HG02571 (cell line): ENCODE results near the gene WDR70.
"Not testable (repeated sequence)": the region's sequence is repeated elsewhere in the genome, so short reads cannot be mapped to it uniquely, and the experiment has no call there.

Source experiments
- ATAC-seq: cut with Tn5 transposase; IDR thresholded peaks from one replicate; pipeline ENCODE4 v1.9.1; 2021; ENCODE audit warnings: mild to moderate bottlenecking, moderate library complexity; ENCODE audit not compliant: unreplicated experiment

Gene WDR70

GRCh38 chr5:37786862-37787519 is 407.9 kb downstream of the WDR70 start:
- no peak for ATAC-seq

DNA sequence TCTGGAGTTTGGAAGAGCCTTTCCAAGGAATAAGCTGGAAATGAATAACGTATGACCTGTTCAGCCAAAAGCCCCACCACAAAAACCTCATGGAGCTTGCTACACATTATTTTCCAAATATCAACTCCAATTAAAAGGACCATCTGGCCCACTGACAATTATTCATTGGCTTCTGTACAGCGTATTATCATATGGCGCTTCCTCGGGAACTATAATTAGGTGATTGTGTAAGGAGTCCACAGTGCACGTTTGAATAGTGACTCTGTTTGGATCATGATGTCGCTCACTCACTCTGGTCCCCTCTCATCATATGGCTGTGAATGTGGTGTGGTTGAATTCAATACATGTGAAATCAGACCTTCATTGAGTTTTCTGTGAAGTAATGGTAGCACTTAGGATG is 408.6 kb downstream of the WDR70 start:
- ATAC-seq, result no peak

DNA sequence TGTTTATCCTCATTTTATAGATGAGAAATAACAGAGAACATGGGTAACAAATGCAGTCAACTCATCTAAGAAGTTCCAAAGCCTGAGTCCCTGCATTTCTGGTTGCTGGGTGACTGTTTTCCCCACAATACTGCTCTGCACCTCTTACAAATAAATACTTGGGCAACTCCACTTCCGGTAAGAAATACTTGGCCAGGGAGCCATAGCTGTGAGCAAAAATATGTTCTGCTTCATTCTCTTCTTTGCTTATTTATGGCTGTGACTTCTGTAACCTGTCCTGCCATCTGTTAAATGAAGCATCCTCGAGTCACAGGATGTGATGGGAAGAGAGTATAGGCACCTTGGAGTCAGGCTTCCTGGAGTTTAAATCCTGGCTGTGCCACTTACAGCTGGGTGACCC is 410.9 kb downstream of the WDR70 start:
- no peak for ATAC-seq

- no peak for ATAC-seq
Measured at GRCh38 chr5:37791321-37791720, 412.2 kb downstream of the WDR70 start.

DNA sequence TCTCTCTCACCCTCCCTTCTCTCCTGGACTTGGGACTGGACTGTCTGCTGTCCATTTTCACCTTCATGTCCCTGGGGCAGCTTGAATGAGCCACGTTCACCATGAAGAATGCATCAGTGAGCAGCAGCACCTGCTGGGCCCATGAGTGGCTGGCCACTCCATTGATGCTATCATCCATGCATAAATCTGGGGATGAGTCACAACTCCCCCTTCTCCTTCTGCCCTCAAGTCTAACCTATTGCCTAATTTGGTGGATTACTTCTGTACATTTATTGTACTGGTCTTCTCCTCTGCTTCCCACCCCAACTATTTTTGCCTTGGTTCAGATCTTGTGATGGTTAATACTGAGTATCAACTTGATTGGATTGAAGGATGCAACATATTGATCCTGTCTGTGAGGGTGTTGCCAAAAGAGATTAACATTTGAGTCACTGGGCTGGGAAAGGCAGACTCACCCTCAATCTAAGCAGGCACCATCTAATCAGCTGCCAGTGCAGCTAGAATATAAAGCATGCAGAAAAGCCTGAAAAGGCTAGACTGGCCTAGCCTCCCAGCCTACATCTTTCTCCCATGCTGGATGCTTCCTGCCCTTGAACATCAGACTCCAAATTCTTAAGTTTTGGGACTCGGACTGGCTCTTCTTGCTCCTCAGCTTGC is 414.0 kb downstream of the WDR70 start:
- no peak for ATAC-seq

GRCh38 chr5:37795292-37795691 is 416.2 kb downstream of the WDR70 start:
- ATAC-seq, result not testable (repeated sequence)

GRCh38 chr5:37796435-37796834 is 417.3 kb downstream of the WDR70 start:
- not testable (repeated sequence) for ATAC-seq

DNA sequence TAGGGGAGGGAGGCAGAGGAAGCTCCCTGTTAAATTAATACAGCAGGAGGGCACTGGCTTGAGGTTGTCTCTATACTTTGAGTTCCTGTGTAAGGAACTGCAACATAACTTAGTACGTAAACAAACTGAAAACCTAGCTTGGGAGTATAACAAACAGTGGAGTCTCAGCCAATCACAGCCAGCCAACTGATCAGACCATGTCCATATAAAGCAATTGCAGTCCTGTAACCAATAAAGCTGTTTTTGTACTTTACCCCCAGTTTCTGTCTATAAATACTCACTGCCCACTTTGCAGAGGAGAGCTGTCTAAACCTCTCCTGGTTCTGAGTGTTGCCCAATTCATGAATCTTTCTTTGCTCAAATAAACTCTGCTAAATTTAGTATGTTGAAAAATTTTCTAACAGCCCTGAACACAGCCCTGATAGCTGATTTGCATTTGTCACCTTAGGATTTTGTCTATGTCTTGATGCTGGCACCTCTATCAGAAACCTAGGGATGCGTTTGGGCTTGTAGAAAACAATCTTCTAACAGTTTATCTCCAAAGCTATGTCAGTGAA is 420.8 kb downstream of the WDR70 start:
- ATAC-seq, result no peak

DNA sequence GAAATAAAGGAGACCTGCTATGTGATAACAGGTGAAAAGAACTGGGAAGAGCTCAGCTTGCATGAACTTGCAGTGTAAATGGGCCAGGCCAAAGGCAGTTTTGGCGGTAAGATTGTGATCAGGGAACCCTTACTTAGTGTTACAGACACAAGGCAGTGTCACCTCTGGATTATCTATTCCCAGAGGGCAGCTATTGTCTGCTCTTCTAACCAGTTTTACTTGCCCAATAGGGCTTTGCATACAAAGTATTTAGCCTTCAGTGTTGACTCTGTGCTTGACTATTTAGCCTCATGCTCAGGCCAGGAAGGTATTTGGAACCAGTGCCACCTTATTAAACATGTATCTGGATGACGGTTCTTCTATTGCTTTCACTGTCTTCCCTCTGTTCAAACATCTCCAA is 422.4 kb downstream of the WDR70 start:
- ATAC-seq, result no peak
